Breast epithelium (tissue), 4 donors: ENCODE data around the gene LUM. TPM values are rescaled to one million over a fixed set of nuclear protein-coding genes. Genes with fewer than 3 reads are reported as not detected.

Source experiments
- DNase-seq, 2 donors: peaks; one replicate each; pipeline ENCODE4 v3.0.0-alpha.2; 2019; ENCODE audit warnings: low spot score in 2 of 2
- H3K27ac ChIP-seq, 2 donors: fragments of 200-600 bp; sonication (generic) in 1 of 2; one replicate each; pipeline ENCODE4 v1.5.1; 2016 to 2019; ENCODE audit warnings: mild to moderate bottlenecking in 1 of 2
- H3K27me3 ChIP-seq, 2 donors: fragments of 200-600 bp; sonication (generic) in 1 of 2; one replicate each; pipeline versions ENCODE4 v1.5.1 to v1.6.0; 2017 to 2019; ENCODE audit warnings: control low read depth in 1 of 2, mild to moderate bottlenecking in 1 of 2
- H3K36me3 ChIP-seq: fragments of 200-600 bp; one replicate; pipeline ENCODE4 v1.5.1; 2019
- H3K4me1 ChIP-seq, 2 donors: fragments of 200-600 bp; sonication (generic); one replicate each; pipeline ENCODE4 v1.5.1; 2016 to 2019; ENCODE audit warnings: control low read depth in 1 of 2
- H3K4me3 ChIP-seq, 3 donors: fragments of 200-600 bp; sonication (generic); 1 replicate in 2 of 3; 2 replicates in 1 of 3; pipeline ENCODE4 v1.5.1; 2016 to 2019; ENCODE audit warnings: mild to moderate bottlenecking in 3 of 3, moderate library complexity in 2 of 3
- H3K9me3 ChIP-seq, 2 donors: fragments of 200-600 bp; sonication (generic) in 1 of 2; one replicate each; pipeline ENCODE4 v1.5.1; 2016 to 2019; ENCODE audit warnings: control low read depth in 1 of 2
- POLR2A ChIP-seq: fragments of 450-650 bp; IDR thresholded peaks from one replicate; pipeline ENCODE4 v1.6.1; 2016; ENCODE audit warnings: antibody characterized with exemption, mild to moderate bottlenecking, moderate library complexity
- POLR2AphosphoS5 ChIP-seq, 3 donors: sonication (generic); formaldehyde crosslinking; IDR thresholded peaks; one replicate each; pipeline ENCODE4 v1.6.1; 2017; ENCODE audit warnings: antibody characterized with exemption in 3 of 3
- intact Hi-C: fragments of 100-400 bp; cut with DNase I; formaldehyde crosslinking; loops from one replicate; pipeline ENCODE4 v1.15.1; 2023; ENCODE audit warnings: low total_unique reads
- total RNA-seq, 3 donors: library from RNA; depleted of rRNA; stranded (reverse); fragments of >200 nt; gene quantifications; one replicate each; pipeline ENCODE4 v1.1.0, GENCODE V29; 2016
- TF ChIP-seq, protein P1 (sequence below), 3 donors: fragments of 450-650 bp; IDR thresholded peaks; one replicate each; pipeline ENCODE4 v1.5.1; 2016 to 2017; ENCODE audit warnings: antibody characterized with exemption in 3 of 3, mild to moderate bottlenecking in 3 of 3, moderate library complexity in 3 of 3

LUM gene
- total RNA-seq, 3 donors from 2014 or later, result 180 to 449 (median 183) TPM

DNA sequence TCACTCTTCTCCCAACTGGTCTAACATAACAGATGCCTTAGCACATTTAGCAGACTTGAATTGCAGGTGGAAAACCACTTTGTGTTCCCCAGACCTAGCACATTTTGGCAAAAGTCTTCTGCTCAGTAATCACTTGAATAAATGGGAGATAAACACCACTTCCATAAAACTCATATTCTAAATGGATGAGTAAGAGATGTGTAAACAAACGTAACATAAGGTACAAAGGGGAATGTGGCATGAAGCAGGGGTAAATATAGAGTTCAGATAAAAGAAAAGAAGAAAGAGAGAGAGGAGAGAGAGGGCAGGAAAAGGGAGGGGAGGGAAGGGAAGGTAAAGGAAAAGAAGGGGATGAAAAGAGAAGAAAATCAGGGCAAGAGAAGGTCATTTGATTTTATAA lies 36.4 kb downstream of the LUM start:
- no peak overlapping the region for H3K4me3 ChIP-seq
- no peaks in the 10 kb centered on the region for H3K27me3 ChIP-seq
- no peak for TF ChIP-seq POLR2AphosphoS5 (IDR thresholded peaks at IDR 0.05)
- TF ChIP-seq, protein P1, sequence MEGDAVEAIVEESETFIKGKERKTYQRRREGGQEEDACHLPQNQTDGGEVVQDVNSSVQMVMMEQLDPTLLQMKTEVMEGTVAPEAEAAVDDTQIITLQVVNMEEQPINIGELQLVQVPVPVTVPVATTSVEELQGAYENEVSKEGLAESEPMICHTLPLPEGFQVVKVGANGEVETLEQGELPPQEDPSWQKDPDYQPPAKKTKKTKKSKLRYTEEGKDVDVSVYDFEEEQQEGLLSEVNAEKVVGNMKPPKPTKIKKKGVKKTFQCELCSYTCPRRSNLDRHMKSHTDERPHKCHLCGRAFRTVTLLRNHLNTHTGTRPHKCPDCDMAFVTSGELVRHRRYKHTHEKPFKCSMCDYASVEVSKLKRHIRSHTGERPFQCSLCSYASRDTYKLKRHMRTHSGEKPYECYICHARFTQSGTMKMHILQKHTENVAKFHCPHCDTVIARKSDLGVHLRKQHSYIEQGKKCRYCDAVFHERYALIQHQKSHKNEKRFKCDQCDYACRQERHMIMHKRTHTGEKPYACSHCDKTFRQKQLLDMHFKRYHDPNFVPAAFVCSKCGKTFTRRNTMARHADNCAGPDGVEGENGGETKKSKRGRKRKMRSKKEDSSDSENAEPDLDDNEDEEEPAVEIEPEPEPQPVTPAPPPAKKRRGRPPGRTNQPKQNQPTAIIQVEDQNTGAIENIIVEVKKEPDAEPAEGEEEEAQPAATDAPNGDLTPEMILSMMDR (IDR thresholded peaks at IDR 0.05), result no peak
- no peak for TF ChIP-seq POLR2A
- H3K27ac ChIP-seq, result no peak overlapping the region
- no peaks in the 10 kb centered on the region for H3K9me3 ChIP-seq
- intact Hi-C loops, result no loop called here
- DNase-seq, result no peak
- H3K36me3 ChIP-seq, result no peaks in the 10 kb centered on the region
- no peaks in the 10 kb centered on the region for H3K4me1 ChIP-seq

DNA sequence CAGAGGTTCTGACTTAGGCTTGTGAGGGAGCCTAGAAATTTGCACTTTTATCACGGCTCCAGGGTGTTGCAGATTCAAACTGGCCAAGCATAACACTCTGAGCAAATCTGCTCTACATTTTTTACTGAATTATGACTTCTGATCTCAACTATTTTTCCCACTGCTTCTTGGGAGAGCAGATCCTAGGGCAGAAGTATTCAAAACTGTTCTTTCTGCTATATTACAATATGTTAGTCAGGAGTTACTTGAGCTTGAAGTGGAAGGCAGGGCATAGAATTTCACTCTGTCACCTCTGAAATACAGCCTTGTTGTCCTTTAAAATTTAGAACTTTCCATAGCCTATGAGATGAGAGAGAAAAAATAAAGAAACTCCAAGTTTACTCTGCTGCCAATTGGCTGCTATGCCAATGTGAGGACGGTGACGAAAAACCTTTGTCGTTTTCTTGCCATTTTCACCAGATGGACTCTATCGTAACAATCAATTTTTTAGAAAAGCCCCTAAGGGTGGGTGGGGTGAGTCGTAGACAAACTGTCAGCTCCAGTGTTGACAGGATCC lies 37.1 kb downstream of the LUM start:
- intact Hi-C loops, result no loop called here
- no peak for DNase-seq
- Histone ChIP-seq H3K4me1 (no peaks in the 10 kb centered on the region), H3K27me3 (no peaks in the 10 kb centered on the region), H3K36me3 (no peaks in the 10 kb centered on the region), H3K9me3 (no peaks in the 10 kb centered on the region), H3K27ac (no peak overlapping the region), H3K4me3 (no peak overlapping the region)
- TF ChIP-seq POLR2AphosphoS5 (IDR thresholded peaks at IDR 0.05), result no peak
- TF ChIP-seq POLR2A, result no peak
- TF ChIP-seq, protein P1 (IDR thresholded peaks at IDR 0.05), result no peak

DNA sequence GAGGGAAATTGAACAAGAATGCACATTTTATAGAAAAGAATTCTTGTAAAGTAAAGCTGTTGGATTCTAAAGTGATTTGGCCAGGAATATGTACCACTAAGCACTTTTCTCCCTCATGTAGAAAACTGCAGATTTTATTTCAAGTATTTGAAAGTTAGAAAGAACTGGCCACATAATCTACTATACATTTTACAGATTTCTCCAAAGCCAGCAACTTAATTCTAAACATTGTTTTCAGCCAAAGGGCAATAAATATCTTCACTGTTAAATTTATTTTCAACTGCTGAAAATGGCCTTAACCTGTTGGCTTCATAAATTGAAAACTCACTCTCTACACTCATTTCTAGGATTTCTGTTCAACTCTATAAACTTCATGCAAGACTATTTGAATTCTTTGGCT lies 37.9 kb downstream of the LUM start:
- intact Hi-C loops, result no loop called here
- TF ChIP-seq, protein P1 (IDR thresholded peaks at IDR 0.05), result no peak
- TF ChIP-seq POLR2AphosphoS5 (IDR thresholded peaks at IDR 0.05) (no peak), POLR2A (no peak)
- Histone ChIP-seq H3K4me1 (no peaks in the 10 kb centered on the region), H3K36me3 (no peaks in the 10 kb centered on the region), H3K27me3 (no peaks in the 10 kb centered on the region), H3K9me3 (no peaks in the 10 kb centered on the region), H3K27ac (no peak overlapping the region), H3K4me3 (no peak overlapping the region)
- DNase-seq, result no peak

DNA sequence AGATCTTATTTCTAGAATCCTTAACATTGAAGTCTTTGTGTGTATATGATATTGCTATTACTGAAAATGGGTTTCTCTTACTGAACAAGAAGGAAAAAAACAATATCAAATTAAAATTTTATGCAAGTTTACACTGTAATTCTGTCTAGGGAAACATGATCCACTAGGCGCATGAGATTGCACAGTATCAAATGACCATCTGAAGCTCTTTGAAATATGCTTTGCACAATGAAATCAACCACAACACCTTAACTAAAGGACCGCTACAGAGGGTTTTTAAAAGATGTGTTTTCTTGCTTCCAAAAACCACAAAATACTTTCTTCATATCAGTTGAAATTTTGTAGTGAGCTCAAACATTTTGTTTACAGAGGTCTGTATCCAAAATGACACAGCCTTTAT lies 38.4 kb downstream of the LUM start:
- H3K27ac ChIP-seq, result no peak overlapping the region
- H3K9me3 ChIP-seq, result no peaks in the 10 kb centered on the region
- H3K4me1 ChIP-seq, result no peaks in the 10 kb centered on the region
- no peaks in the 10 kb centered on the region for H3K36me3 ChIP-seq
- DNase-seq, result no peak
- no peaks in the 10 kb centered on the region for H3K27me3 ChIP-seq
- TF ChIP-seq, protein P1 (IDR thresholded peaks at IDR 0.05), result no peak
- TF ChIP-seq POLR2A (no peak), POLR2AphosphoS5 (IDR thresholded peaks at IDR 0.05) (no peak)
- no peak overlapping the region for H3K4me3 ChIP-seq
- intact Hi-C loops, result no loop called here

DNA sequence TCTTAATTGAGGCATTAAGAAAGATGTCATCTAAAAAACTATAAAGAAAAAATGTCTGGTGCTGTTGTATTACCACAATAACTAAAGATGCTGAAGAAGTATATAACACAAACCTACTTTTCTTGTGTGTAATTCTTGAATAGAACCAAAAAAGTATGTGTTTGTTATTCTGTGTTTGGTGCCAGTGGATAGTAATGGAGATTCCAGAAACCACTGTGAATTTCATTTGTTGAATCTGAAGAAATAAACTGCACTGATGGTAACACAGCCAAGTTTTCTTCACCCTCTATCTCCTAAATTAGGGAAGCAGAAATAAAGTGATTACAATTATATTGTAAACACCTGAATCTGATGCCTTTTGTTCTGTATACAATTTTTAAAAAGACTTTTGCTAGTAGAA lies 40.4 kb downstream of the LUM start:
- Histone ChIP-seq H3K4me1 (no peaks in the 10 kb centered on the region), H3K36me3 (no peaks in the 10 kb centered on the region), H3K27ac (no peak overlapping the region), H3K9me3 (no peaks in the 10 kb centered on the region), H3K4me3 (no peak overlapping the region), H3K27me3 (no peaks in the 10 kb centered on the region)
- no peak for DNase-seq
- TF ChIP-seq, protein P1 (IDR thresholded peaks at IDR 0.05), result no peak
- TF ChIP-seq POLR2A, result no peak
- TF ChIP-seq POLR2AphosphoS5 (IDR thresholded peaks at IDR 0.05), result no peak
- intact Hi-C loops, result no loop called here
